CD4-positive, alpha-beta T cell treated with Interleukin-10 for 1 hour (primary cell): Measurements from ENCODE around the gene BCAS3.

Source experiments
- DNase-seq: peaks from one replicate; pipeline ENCODE4 v3.0.0-alpha.2; 2020

Gene BCAS3

GRCh38 chr17:61081959-61082358 lies 404.3 kb downstream of the BCAS3 start:
- DNase-seq = no peak

GRCh38 chr17:61084260-61084659 lies 406.6 kb downstream of the BCAS3 start:
- no peak for DNase-seq

GRCh38 chr17:61087024-61087423 lies 409.4 kb downstream of the BCAS3 start:
- DNase-seq = no peak

- DNase-seq = no peak
These were observed 410.9 kb downstream of the BCAS3 start for GRCh38 chr17:61088556-61088955.

- DNase-seq = no peak
These were observed 413.4 kb downstream of the BCAS3 start for GRCh38 chr17:61091096-61091495.

GRCh38 chr17:61097781-61098180 lies 420.1 kb downstream of the BCAS3 start:
- no peak for DNase-seq

GRCh38 chr17:61106354-61106753 lies 428.7 kb downstream of the BCAS3 start:
- no peak for DNase-seq

- no peak for DNase-seq
These were observed 438.9 kb downstream of the BCAS3 start for GRCh38 chr17:61116577-61116976.

- no peak for DNase-seq
These were observed 440.3 kb downstream of the BCAS3 start for GRCh38 chr17:61117983-61118382.

- DNase-seq = no peak
These were observed 441.2 kb downstream of the BCAS3 start for GRCh38 chr17:61118871-61119270.

GRCh38 chr17:61122326-61122913 lies 444.8 kb downstream of the BCAS3 start:
- DNase-seq = no peak

GRCh38 chr17:61124562-61124961 lies 446.9 kb downstream of the BCAS3 start:
- DNase-seq = no peak

GRCh38 chr17:61126473-61127249 lies 449.0 kb downstream of the BCAS3 start:
- DNase-seq = no peak

- DNase-seq = no peak
These were observed 450.3 kb downstream of the BCAS3 start for GRCh38 chr17:61127960-61128359.

GRCh38 chr17:61128661-61129115 lies 451.0 kb downstream of the BCAS3 start:
- no peak for DNase-seq

GRCh38 chr17:61129267-61130254 lies 451.9 kb downstream of the BCAS3 start:
- DNase-seq = no peak

GRCh38 chr17:61130330-61130729 lies 452.7 kb downstream of the BCAS3 start:
- DNase-seq = no peak

- DNase-seq = no peak
These were observed 453.9 kb downstream of the BCAS3 start for GRCh38 chr17:61131585-61131984.

GRCh38 chr17:61132524-61132923 lies 454.9 kb downstream of the BCAS3 start:
- no peak for DNase-seq

GRCh38 chr17:61133853-61134252 lies 456.2 kb downstream of the BCAS3 start:
- DNase-seq = no peak

GRCh38 chr17:61134551-61135235 lies 457.0 kb downstream of the BCAS3 start:
- no peak for DNase-seq

GRCh38 chr17:61135782-61136181 lies 458.1 kb downstream of the BCAS3 start:
- DNase-seq = no peak

GRCh38 chr17:61136296-61136695 lies 458.6 kb downstream of the BCAS3 start:
- no peak for DNase-seq
